H1 (cell line): Measurements from ENCODE around the gene SCGB2A2. TPM values are rescaled to one million over a fixed set of nuclear protein-coding genes. Genes with fewer than 3 reads are reported as not detected.

Experiments used
- CTCF ChIA-PET: fragments of 300-600 bp; sonication (Branson Sonifier 250); formaldehyde crosslinking; loops from one replicate; lab custom pipeline; 2021; ENCODE audit not compliant: partially characterized antibody; lab: Charles Lee
- POLR2A ChIA-PET: fragments of 300-600 bp; sonication (Branson Sonifier 250); formaldehyde crosslinking; loops from one replicate; lab custom pipeline; 2021; ENCODE audit warnings: inconsistent platforms; ENCODE audit not compliant: partially characterized antibody; lab: Charles Lee
- DNase-seq, 2 experiments: peaks; one replicate each; pipeline versions ENCODE4 v3.0.0 to v3.0.0-alpha.2; 2010 to 2022; ENCODE audit warnings: low spot score in 2 of 2, low read depth in 1 of 2, mixed read lengths in 1 of 2
- FAIRE-seq: peaks from 2 replicates; lab custom pipeline; 2011; peaks lifted over from hg19 to GRCh38; lab: Jason Lieb, UNC
- H2AFZ ChIP-seq: 2 replicates; pipeline ENCODE4 v1.8.1; 2012; ENCODE audit warnings: low read length, inconsistent platforms
- H2AK5ac ChIP-seq: 2 replicates; pipeline ENCODE4 v1.6.1; 2013; ENCODE audit warnings: low read depth, low read length
- H2BK120ac ChIP-seq: replicated peaks from 2 replicates; pipeline ENCODE3; 2013; ENCODE audit warnings: low read depth, low read length, inconsistent platforms
- H2BK12ac ChIP-seq: 2 replicates; pipeline ENCODE4 v1.6.1; 2013; ENCODE audit warnings: low read depth, low read length
- H2BK15ac ChIP-seq: 2 replicates; pipeline ENCODE4 v1.6.1; 2013; ENCODE audit warnings: low read length
- H2BK20ac ChIP-seq: 2 replicates; pipeline ENCODE4 v1.6.1; 2013; ENCODE audit warnings: low read length
- H2BK5ac ChIP-seq: 2 replicates; pipeline ENCODE4 v1.6.1; 2013; ENCODE audit warnings: low read depth, low read length
- H3K14ac ChIP-seq: 2 replicates; pipeline ENCODE4 v1.6.1; 2013; ENCODE audit warnings: inconsistent platforms; ENCODE audit not compliant: insufficient read length
- H3K18ac ChIP-seq: 2 replicates; pipeline ENCODE4 v1.6.1; 2013; ENCODE audit warnings: low read length; ENCODE audit errors: extremely low read depth
- H3K23ac ChIP-seq: 2 replicates; pipeline ENCODE4 v1.6.1; 2013; ENCODE audit warnings: inconsistent platforms; ENCODE audit not compliant: insufficient read length
- H3K23me2 ChIP-seq: 2 replicates; pipeline ENCODE4 v1.6.1; 2013; ENCODE audit warnings: low read depth, low read length
- H3K27ac ChIP-seq: 2 replicates; pipeline ENCODE4 v1.6.1; 2011; ENCODE audit warnings: low read depth, low read length, inconsistent platforms
- H3K27me3 ChIP-seq, 4 experiments: replicated peaks in 1 of 4; 1 replicate in 1 of 4; 2 replicates in 3 of 4; pipeline versions ENCODE4 v1.6.1 to v1.8.1; 2011 to 2013; ENCODE audit warnings: low read length in 3 of 4, mild to moderate bottlenecking in 3 of 4, inconsistent platforms in 2 of 4, mixed read lengths in 2 of 4, moderate library complexity in 1 of 4; ENCODE audit not compliant: control insufficient read depth in 3 of 4, insufficient read depth in 3 of 4; ENCODE audit errors: extremely low read depth in 1 of 4
- H3K36me3 ChIP-seq, 4 experiments: 2 replicates each; pipeline versions ENCODE4 v1.6.1 to v1.8.1; 2011 to 2013; ENCODE audit warnings: mild to moderate bottlenecking in 4 of 4, low read length in 3 of 4, moderate library complexity in 2 of 4, control low read depth in 1 of 4, inconsistent platforms in 1 of 4; ENCODE audit not compliant: insufficient read depth in 4 of 4, control insufficient read depth in 2 of 4
- H3K4ac ChIP-seq: replicated peaks from 2 replicates; pipeline ENCODE3; 2013; ENCODE audit warnings: low read length, low read depth, mixed read lengths, inconsistent platforms; ENCODE audit not compliant: insufficient read length
- H3K4me1 ChIP-seq, 4 experiments: replicated peaks in 1 of 4; 1 replicate in 1 of 4; 2 replicates in 3 of 4; pipeline versions ENCODE4 v1.6.1 to v1.8.1; 2011 to 2013; ENCODE audit warnings: low read length in 3 of 4, inconsistent platforms in 2 of 4, mixed read lengths in 1 of 4; ENCODE audit not compliant: insufficient read depth in 4 of 4, control insufficient read depth in 3 of 4
- H3K4me2 ChIP-seq, 2 experiments: 2 replicates each; pipeline versions ENCODE4 v1.6.1 to v1.8.1; 2011 to 2013; ENCODE audit warnings: low read depth in 2 of 2, low read length in 2 of 2, control low read depth in 1 of 2, inconsistent platforms in 1 of 2, mild to moderate bottlenecking in 1 of 2; ENCODE audit not compliant: insufficient read depth in 1 of 2
- H3K4me3 ChIP-seq, 4 experiments: fragments of 200-600, 300-600 bp in 1 of 4; sonication (generic), shearing (Covaris generic), sonication (Bioruptor Twin) in 1 of 4; 2 replicates each; pipeline versions ENCODE4 v1.5.1 to v1.8.1; 2011 to 2016; ENCODE audit warnings: low read length in 4 of 4, low read depth in 3 of 4, control low read depth in 2 of 4, inconsistent platforms in 2 of 4, mild to moderate bottlenecking in 2 of 4, mixed read lengths in 1 of 4, moderate library complexity in 1 of 4; ENCODE audit not compliant: insufficient read depth in 2 of 4; ENCODE audit errors: extremely low read depth in 1 of 4
- H3K56ac ChIP-seq: replicated peaks from 2 replicates; pipeline ENCODE3; 2013; ENCODE audit warnings: low read depth, mild to moderate bottlenecking, mixed read lengths, low read length, inconsistent platforms; ENCODE audit not compliant: insufficient read length
- H3K79me1 ChIP-seq: 2 replicates; pipeline ENCODE4 v1.6.1; 2013; ENCODE audit warnings: low read depth, low read length, control low read depth
- H3K79me2 ChIP-seq, 2 experiments: 2 replicates each; pipeline versions ENCODE4 v1.6.1 to v1.8.1; 2012 to 2013; ENCODE audit warnings: low read length in 2 of 2, mild to moderate bottlenecking in 2 of 2, inconsistent platforms in 1 of 2; ENCODE audit not compliant: insufficient read depth in 2 of 2, control insufficient read depth in 1 of 2
- H3K9ac ChIP-seq, 4 experiments: replicated peaks in 1 of 4; 1 replicate in 1 of 4; 2 replicates in 3 of 4; pipeline versions ENCODE4 v1.6.1 to v1.8.1; 2011 to 2013; ENCODE audit warnings: low read depth in 3 of 4, low read length in 3 of 4, control low read depth in 2 of 4, mild to moderate bottlenecking in 2 of 4, moderate library complexity in 2 of 4, inconsistent platforms in 1 of 4; ENCODE audit errors: extremely low read depth in 1 of 4
- H3K9me3 ChIP-seq, 2 experiments: 2 replicates each; pipeline versions ENCODE4 v1.6.1 to v1.8.1; 2012 to 2013; ENCODE audit warnings: mild to moderate bottlenecking in 2 of 2, moderate library complexity in 2 of 2, control low read depth in 1 of 2, inconsistent platforms in 1 of 2, low read depth in 1 of 2, low read length in 1 of 2, mixed read lengths in 1 of 2; ENCODE audit not compliant: insufficient read depth in 2 of 2
- H4K20me1 ChIP-seq, 2 experiments: replicated peaks in 1 of 2; 2 replicates each; pipeline versions ENCODE3 to v1.8.1; 2011 to 2013; ENCODE audit warnings: inconsistent platforms in 2 of 2, low read length in 2 of 2, mild to moderate bottlenecking in 1 of 2; ENCODE audit not compliant: insufficient read depth in 2 of 2, control insufficient read depth in 1 of 2
- H4K5ac ChIP-seq: 2 replicates; pipeline ENCODE4 v1.6.1; 2013; ENCODE audit warnings: low read length, low read depth, mixed read lengths, inconsistent platforms; ENCODE audit not compliant: insufficient read length
- H4K8ac ChIP-seq: 2 replicates; pipeline ENCODE4 v1.8.0; 2013; ENCODE audit warnings: mild to moderate bottlenecking, moderate library complexity, low read length, inconsistent platforms; ENCODE audit not compliant: insufficient read depth; ENCODE audit errors: extremely low read depth
- H4K91ac ChIP-seq: replicated peaks from 2 replicates; pipeline ENCODE3; 2013; ENCODE audit warnings: low read length, mixed read lengths, inconsistent platforms; ENCODE audit not compliant: insufficient read length
- CEBPB ChIP-seq: IDR thresholded peaks from 2 replicates; pipeline ENCODE4 v1.6.1; 2012; ENCODE audit warnings: low read depth, low read length
- ZNF274 ChIP-seq: IDR thresholded peaks from 2 replicates; pipeline ENCODE4 v1.7.0; 2012; ENCODE audit warnings: low read length, borderline replicate concordance; ENCODE audit errors: extremely low read depth
- WGBS, 2 experiments: shearing (Covaris generic) in 1 of 2; methylation state at CpG; one replicate each; pipeline versions ENCODE4 v1.1.6 to v1.1.7; 2013 to 2015; ENCODE audit warnings: low lambda C conversion rate in 2 of 2, mixed read lengths in 2 of 2, inconsistent platforms in 1 of 2, low coverage in 1 of 2, missing lambda C conversion rate in 1 of 2; ENCODE audit not compliant: insufficient replicate concordance in 2 of 2, insufficient coverage in 1 of 2, insufficient read length in 1 of 2; ENCODE audit errors: extremely low coverage in 1 of 2, missing lambda C conversion rate in 1 of 2; 5-methylcytosine and 5-hydroxymethylcytosine counted together
- polyA plus RNA-seq, 7 experiments: library from polyadenylated mRNA; depleted of rRNA in 3 of 7; stranded (reverse) in 5 of 7; unstranded in 2 of 7; fragments of >200 nt in 5 of 7; fragments of 200-250 nt in 2 of 7; gene quantifications; 1 replicate in 5 of 7; 2 replicates in 1 of 7; 4 replicates in 1 of 7; pipeline versions ENCODE4 v1.2.1 to v1.2.3, GENCODE V29; 2011 to 2013; ENCODE audit warnings: missing spikeins in 2 of 7, mixed read lengths in 2 of 7
- total RNA-seq: library from RNA; stranded (reverse); fragmentation: NEBNext Ultra II Directional; extraction: Animal tissue kit (Norgen Biotek cat#: 25700); gene quantifications from 2 replicates; pipeline ENCODE4 v1.2.1, GENCODE V29; 2021
- TF ChIP-seq, protein P1 (sequence below): IDR thresholded peaks from 2 replicates; pipeline ENCODE4 v1.6.1; 2011; ENCODE audit warnings: low read depth, mild to moderate bottlenecking, low read length; ENCODE audit not compliant: insufficient read depth

The SCGB2A2 gene
- total and polyA plus RNA-seq, 2 of the 8 experiments (the other 6 are each of a cell fraction or from before 2014, with no cell fraction given) = not detected

DNA sequence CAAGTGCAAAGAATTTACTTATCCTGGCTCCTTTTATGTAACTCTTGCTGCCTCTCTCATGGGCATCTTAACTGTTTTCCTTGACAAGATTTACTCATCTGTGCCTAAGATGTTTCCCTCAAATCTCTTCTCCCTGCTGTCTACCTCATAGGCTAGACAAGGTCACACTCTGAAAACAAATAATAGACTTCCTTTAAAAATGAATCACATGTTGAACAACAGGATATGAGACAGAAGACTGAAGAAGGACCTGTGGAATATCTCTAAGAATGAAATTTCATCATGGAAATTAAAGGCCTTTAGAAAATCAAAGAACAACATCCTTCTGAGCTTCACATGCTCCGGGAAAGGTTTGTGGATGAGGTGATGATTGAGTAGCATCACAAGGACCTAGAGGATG is 6.0 kb upstream of the SCGB2A2 start:
- FAIRE-seq = no peak
- H3K27ac ChIP-seq = no peak overlapping the region
- H2BK120ac ChIP-seq = no peak overlapping the region
- H2BK5ac ChIP-seq = no peak overlapping the region
- no peak overlapping the region for H3K4ac ChIP-seq
- H3K56ac ChIP-seq = no peak overlapping the region
- H3K4me2 ChIP-seq = no peak overlapping the region
- H3K18ac ChIP-seq = no peak overlapping the region
- H2AFZ ChIP-seq = no peak overlapping the region
- H3K9me3 ChIP-seq = no peaks in the 10 kb centered on the region
- H3K23me2 ChIP-seq = no peaks in the 10 kb centered on the region
- no peaks in the 10 kb centered on the region for H4K20me1 ChIP-seq
- H3K4me1 ChIP-seq = no peaks in the 10 kb centered on the region
- WGBS, 2 experiments = 80% methylated on average over 1 of the region's 1 CpG; no CpG with 5 or more reads in 1 of the 2 experiments
- CTCF ChIA-PET = interaction anchor here (1.4 to 1.7 kb wide), 3 partner anchors 9 to 22 kb away, joined by 3 to 5 read pairs (median 4); partner anchors contain the start of gene SCGB1D2
- H3K23ac ChIP-seq = no peak overlapping the region
- no peak overlapping the region for H2AK5ac ChIP-seq
- no peaks in the 10 kb centered on the region for H3K36me3 ChIP-seq
- no peaks in the 10 kb centered on the region for H3K79me1 ChIP-seq
- no peak overlapping the region for H4K8ac ChIP-seq
- H3K27me3 ChIP-seq = no peaks in the 10 kb centered on the region
- no peak overlapping the region for H3K9ac ChIP-seq
- POLR2A ChIA-PET = no interaction called here
- TF ChIP-seq CEBPB = no peak
- TF ChIP-seq, protein P1, sequence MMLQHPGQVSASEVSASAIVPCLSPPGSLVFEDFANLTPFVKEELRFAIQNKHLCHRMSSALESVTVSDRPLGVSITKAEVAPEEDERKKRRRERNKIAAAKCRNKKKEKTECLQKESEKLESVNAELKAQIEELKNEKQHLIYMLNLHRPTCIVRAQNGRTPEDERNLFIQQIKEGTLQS = no peak
- no peak for TF ChIP-seq ZNF274
- H4K91ac ChIP-seq = no peak overlapping the region
- H2BK20ac ChIP-seq = no peak overlapping the region
- H3K14ac ChIP-seq = no peak overlapping the region
- no peak for DNase-seq
- no peak overlapping the region for H2BK15ac ChIP-seq
- H3K4me3 ChIP-seq = no peak overlapping the region
- H2BK12ac ChIP-seq = no peak overlapping the region; the same call in 1 of the 2 replicates
- H4K5ac ChIP-seq = no peak overlapping the region
- H3K79me2 ChIP-seq = no peaks in the 10 kb centered on the region
